CD14-positive monocyte (primary cell): ENCODE measurements around the gene ZNF407. TPM values are rescaled to one million over a fixed set of nuclear protein-coding genes. Genes with fewer than 3 reads are reported as not detected.

Source experiments
- DNase-seq, 3 donors: peaks; one replicate each; pipeline ENCODE4 v3.0.0-alpha.2; 2011 to 2022
- H2AFZ ChIP-seq: 2 replicates; pipeline ENCODE4 v1.6.0; 2012; ENCODE audit warnings: mild to moderate bottlenecking, low read depth, low read length, inconsistent platforms; ENCODE audit not compliant: insufficient read depth, poor library complexity, severe bottlenecking
- H3K27ac ChIP-seq, 2 donors: 1 replicate in 1 of 2; 2 replicates in 1 of 2; pipeline ENCODE4 v1.5.1; 2012 to 2013; ENCODE audit warnings: low read length in 2 of 2, control low read depth in 1 of 2, inconsistent platforms in 1 of 2, low read depth in 1 of 2, mild to moderate bottlenecking in 1 of 2
- H3K27me3 ChIP-seq, 2 donors: one replicate each; pipeline versions ENCODE4 v1.6.0 to v1.6.1; 2011 to 2013; ENCODE audit warnings: low read length in 2 of 2; ENCODE audit not compliant: control insufficient read depth in 2 of 2, insufficient read depth in 2 of 2
- H3K36me3 ChIP-seq, 2 donors: replicated peaks in 1 of 2; 1 replicate in 1 of 2; 2 replicates in 1 of 2; pipeline versions ENCODE4 v1.5.1 to v1.6.1; 2012 to 2013; ENCODE audit warnings: low read length in 2 of 2, control low read depth in 1 of 2, inconsistent platforms in 1 of 2, mild to moderate bottlenecking in 1 of 2; ENCODE audit not compliant: insufficient read depth in 2 of 2, control insufficient read depth in 1 of 2
- H3K4me1 ChIP-seq, 2 donors: 1 replicate in 1 of 2; 2 replicates in 1 of 2; pipeline versions ENCODE4 v1.5.1 to v1.6.1; 2012 to 2013; ENCODE audit warnings: low read length in 2 of 2, control low read depth in 1 of 2, inconsistent platforms in 1 of 2, mild to moderate bottlenecking in 1 of 2, moderate library complexity in 1 of 2; ENCODE audit not compliant: insufficient read depth in 2 of 2, control insufficient read depth in 1 of 2
- H3K4me2 ChIP-seq: replicated peaks from 2 replicates; pipeline ENCODE3; 2012; ENCODE audit warnings: low read length, moderate library complexity, mild to moderate bottlenecking; ENCODE audit not compliant: poor library complexity, severe bottlenecking; ENCODE audit errors: extremely low read depth
- H3K4me3 ChIP-seq, 3 experiments: fragments of 200-600 bp in 1 of 3; sonication (generic) in 1 of 3; replicated peaks in 1 of 3; 1 replicate in 2 of 3; 2 replicates in 1 of 3; pipeline ENCODE4 v1.5.1; 2011 to 2013; ENCODE audit warnings: low read length in 3 of 3, mild to moderate bottlenecking in 3 of 3, control low read depth in 2 of 3, low read depth in 2 of 3, inconsistent platforms in 1 of 3, moderate library complexity in 1 of 3
- H3K79me2 ChIP-seq: 2 replicates; pipeline ENCODE4 v1.6.0; 2012; ENCODE audit warnings: mild to moderate bottlenecking, control low read depth, inconsistent platforms, low read length, moderate library complexity; ENCODE audit not compliant: insufficient read depth
- H3K9ac ChIP-seq: 2 replicates; pipeline ENCODE4 v1.6.0; 2017; ENCODE audit warnings: low read length, mild to moderate bottlenecking; ENCODE audit not compliant: insufficient read depth, poor library complexity, severe bottlenecking
- H3K9me3 ChIP-seq, 2 donors: replicated peaks in 1 of 2; 1 replicate in 1 of 2; 2 replicates in 1 of 2; pipeline versions ENCODE4 v1.5.1 to v1.6.1; 2012 to 2013; ENCODE audit warnings: low read length in 2 of 2, control low read depth in 1 of 2; ENCODE audit not compliant: control insufficient read depth in 1 of 2, insufficient read depth in 1 of 2
- H4K20me1 ChIP-seq: 2 replicates; pipeline ENCODE4 v1.6.0; 2012; ENCODE audit warnings: mild to moderate bottlenecking, low read length, control low read depth, moderate library complexity; ENCODE audit not compliant: insufficient read depth
- H3K27ac Mint-ChIP-seq, 7 donors: one replicate each; pipeline ENCODE4 v1.8.0; 2020; ENCODE audit warnings: mild to moderate bottlenecking in 7 of 7, mixed read lengths in 7 of 7, moderate library complexity in 6 of 7, inconsistent platforms in 2 of 7
- H3K27me3 Mint-ChIP-seq, 3 donors: one replicate each; pipeline ENCODE4 v1.8.0; 2021 to 2022; ENCODE audit warnings: low read depth in 3 of 3, mild to moderate bottlenecking in 3 of 3, mixed read lengths in 3 of 3, moderate library complexity in 3 of 3, inconsistent platforms in 1 of 3
- H3K36me3 Mint-ChIP-seq, 2 donors: one replicate each; pipeline ENCODE4 v1.8.0; 2020; ENCODE audit warnings: mixed read lengths in 2 of 2, inconsistent platforms in 1 of 2, mild to moderate bottlenecking in 1 of 2
- H3K4me1 Mint-ChIP-seq: one replicate; pipeline ENCODE4 v1.8.0; 2020; ENCODE audit warnings: mild to moderate bottlenecking, mixed read lengths
- H3K4me3 Mint-ChIP-seq, 2 donors: one replicate each; pipeline ENCODE4 v1.8.0; 2020; ENCODE audit warnings: mild to moderate bottlenecking in 2 of 2, mixed read lengths in 2 of 2, moderate library complexity in 1 of 2
- H3K9me3 Mint-ChIP-seq, 7 donors: one replicate each; pipeline ENCODE4 v1.8.0; 2020 to 2022; ENCODE audit warnings: mixed read lengths in 7 of 7, mild to moderate bottlenecking in 6 of 7, moderate library complexity in 6 of 7, inconsistent platforms in 2 of 7
- WGBS: methylation state at CpG from one replicate; pipeline ENCODE4 v1.1.5; 2013; ENCODE audit warnings: missing lambda C conversion rate; ENCODE audit not compliant: insufficient coverage; 5-methylcytosine and 5-hydroxymethylcytosine counted together
- intact Hi-C, 2 donors: fragments of 100-400 bp; cut with micrococcal nuclease; formaldehyde crosslinking; loops; one replicate each; pipeline versions ENCODE4 v1.15.0 to v1.15.1; 2023
- polyA plus RNA-seq, 3 donors: library from polyadenylated mRNA; depleted of rRNA in 1 of 3; unstranded in 2 of 3; stranded (reverse) in 1 of 3; fragments of 300-500 nt in 2 of 3; fragments of >200 nt in 1 of 3; fragmentation: Illumina TruSeq in 2 of 3; gene quantifications; 1 replicate in 2 of 3; 2 replicates in 1 of 3; pipeline ENCODE4 v1.2.3, GENCODE V29; 2012 to 2021
- TF ChIP-seq, protein P1 (sequence below): fragments of 200-600 bp; IDR thresholded peaks from one replicate; pipeline ENCODE4 v1.8.0; 2022; ENCODE audit warnings: antibody characterized with exemption, mild to moderate bottlenecking

The ZNF407 gene
- polyA plus RNA-seq, 3 donors = 1.3 to 3.6 (median 1.6) TPM

DNA sequence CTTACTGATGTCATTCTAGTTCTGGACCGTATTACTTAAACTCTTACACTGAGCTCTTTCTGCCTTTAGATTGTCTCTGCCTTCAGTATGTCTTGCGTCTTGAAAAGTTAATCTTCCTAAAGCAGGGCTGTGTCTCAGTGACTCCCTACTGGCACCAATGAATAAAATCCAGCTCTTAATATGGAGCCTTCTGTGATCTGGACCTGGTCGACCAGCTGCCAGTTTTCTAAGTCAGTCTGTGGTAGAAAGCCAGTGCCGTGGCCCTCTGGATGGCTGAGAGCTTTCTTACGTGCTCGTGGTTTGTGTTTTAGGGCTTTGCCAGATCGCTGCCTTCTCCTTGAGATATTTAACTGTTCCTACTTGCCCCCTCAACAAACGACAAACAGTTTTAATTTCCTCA, 26.8 kb downstream of the ZNF407 start:
- DNase-seq = no peak
- Histone ChIP-seq H3K36me3 (no peaks in the 10 kb centered on the region), H3K9me3 (no peaks in the 10 kb centered on the region), H3K27me3 (no peaks in the 10 kb centered on the region), H3K4me1 (peaks cover 15 to 16% of the 10 kb centered on the region in 2 donors), H3K4me2 (no peak overlapping the region), H3K79me2 (peaks cover 33% of the 10 kb centered on the region), H3K9ac (no peak overlapping the region), H4K20me1 (peaks cover 45% of the 10 kb centered on the region), H2AFZ (no peak overlapping the region), H3K4me3 (no peak overlapping the region), H3K27ac (no peak overlapping the region)
- TF ChIP-seq, protein P1, sequence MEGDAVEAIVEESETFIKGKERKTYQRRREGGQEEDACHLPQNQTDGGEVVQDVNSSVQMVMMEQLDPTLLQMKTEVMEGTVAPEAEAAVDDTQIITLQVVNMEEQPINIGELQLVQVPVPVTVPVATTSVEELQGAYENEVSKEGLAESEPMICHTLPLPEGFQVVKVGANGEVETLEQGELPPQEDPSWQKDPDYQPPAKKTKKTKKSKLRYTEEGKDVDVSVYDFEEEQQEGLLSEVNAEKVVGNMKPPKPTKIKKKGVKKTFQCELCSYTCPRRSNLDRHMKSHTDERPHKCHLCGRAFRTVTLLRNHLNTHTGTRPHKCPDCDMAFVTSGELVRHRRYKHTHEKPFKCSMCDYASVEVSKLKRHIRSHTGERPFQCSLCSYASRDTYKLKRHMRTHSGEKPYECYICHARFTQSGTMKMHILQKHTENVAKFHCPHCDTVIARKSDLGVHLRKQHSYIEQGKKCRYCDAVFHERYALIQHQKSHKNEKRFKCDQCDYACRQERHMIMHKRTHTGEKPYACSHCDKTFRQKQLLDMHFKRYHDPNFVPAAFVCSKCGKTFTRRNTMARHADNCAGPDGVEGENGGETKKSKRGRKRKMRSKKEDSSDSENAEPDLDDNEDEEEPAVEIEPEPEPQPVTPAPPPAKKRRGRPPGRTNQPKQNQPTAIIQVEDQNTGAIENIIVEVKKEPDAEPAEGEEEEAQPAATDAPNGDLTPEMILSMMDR = no peak
- H3K27ac Mint-ChIP-seq = no peak overlapping the region
- WGBS = 97% methylated on average over 4 of the region's 8 CpGs
- intact Hi-C loops = no loop called here
- H3K4me3 Mint-ChIP-seq = no peak overlapping the region
- H3K9me3 Mint-ChIP-seq = no peaks in the 10 kb centered on the region
- H3K27me3 Mint-ChIP-seq = no peaks in the 10 kb centered on the region
- no peaks in the 10 kb centered on the region for H3K36me3 Mint-ChIP-seq
- peaks cover 8% of the 10 kb centered on the region for H3K4me1 Mint-ChIP-seq

DNA sequence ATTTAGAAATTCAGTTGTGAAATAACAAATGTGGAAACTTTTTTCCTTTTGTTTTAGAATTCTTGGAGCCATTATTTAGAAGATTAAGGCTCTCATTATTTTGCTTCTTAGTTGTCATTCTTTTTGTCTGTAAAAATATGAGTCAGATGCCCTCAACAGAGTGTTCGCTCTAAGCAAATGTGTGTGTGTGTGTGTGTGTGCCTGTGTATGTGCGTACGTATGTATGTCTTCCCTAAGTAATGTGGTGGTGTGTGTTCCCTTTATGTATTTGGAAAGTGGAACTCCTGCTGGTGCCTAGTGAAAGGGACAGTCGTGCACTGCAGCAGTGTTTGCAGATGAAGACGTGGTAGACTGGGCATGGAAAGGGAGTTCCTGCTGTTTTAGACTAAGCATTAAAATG, 27.5 kb downstream of the ZNF407 start:
- H3K4me3 ChIP-seq = no peak overlapping the region
- no peaks in the 10 kb centered on the region for H3K27me3 ChIP-seq
- peaks cover 8% of the 10 kb centered on the region for H3K4me1 Mint-ChIP-seq
- H3K9me3 Mint-ChIP-seq = no peaks in the 10 kb centered on the region
- peaks cover 15 to 16% of the 10 kb centered on the region in 2 donors for H3K4me1 ChIP-seq
- no peak overlapping the region for H3K9ac ChIP-seq
- H3K4me3 Mint-ChIP-seq = no peak overlapping the region
- no peaks in the 10 kb centered on the region for H3K9me3 ChIP-seq
- H3K27ac Mint-ChIP-seq = no peak overlapping the region
- H3K27me3 Mint-ChIP-seq = no peaks in the 10 kb centered on the region
- H2AFZ ChIP-seq = no peak overlapping the region
- no peak overlapping the region for H3K4me2 ChIP-seq
- no peaks in the 10 kb centered on the region for H3K36me3 ChIP-seq
- TF ChIP-seq, protein P1 = no peak
- no peak overlapping the region for H3K27ac ChIP-seq
- peaks cover 30% of the 10 kb centered on the region for H3K79me2 ChIP-seq
- DNase-seq = no peak
- 71% methylated on average over 1 of the region's 5 CpGs for WGBS
- H3K36me3 Mint-ChIP-seq = no peaks in the 10 kb centered on the region
- peaks cover 45% of the 10 kb centered on the region for H4K20me1 ChIP-seq
- intact Hi-C loops = no loop called here
